Mesodermal cell (in vitro differentiated cells): ENCODE results near the gene EFHD2.

Experiments
- H3K27ac ChIP-seq: 2 replicates; pipeline ENCODE4 v1.7.0; 2013; ENCODE audit warnings: mild to moderate bottlenecking, low read depth, low read length, moderate library complexity; ENCODE audit not compliant: severe bottlenecking
- H3K36me3 ChIP-seq: 2 replicates; pipeline ENCODE4 v1.7.1; 2013; ENCODE audit warnings: mild to moderate bottlenecking, low read length, moderate library complexity; ENCODE audit not compliant: control insufficient read depth, insufficient read depth
- H3K4me1 ChIP-seq: one replicate; pipeline ENCODE4 v1.7.1; 2013; ENCODE audit warnings: mild to moderate bottlenecking, low read length; ENCODE audit not compliant: insufficient read depth, control insufficient read depth, poor library complexity, severe bottlenecking
- H3K4me3 ChIP-seq: 2 replicates; pipeline ENCODE4 v1.7.0; 2013; ENCODE audit warnings: low read length, control low read depth, mild to moderate bottlenecking; ENCODE audit not compliant: insufficient read depth, poor library complexity, severe bottlenecking; ENCODE audit errors: extremely low read depth
- H3K9me3 ChIP-seq: 2 replicates; pipeline ENCODE4 v1.7.1; 2013; ENCODE audit warnings: mild to moderate bottlenecking, low read length, moderate library complexity; ENCODE audit not compliant: control insufficient read depth
- WGBS, 2 experiments: methylation state at CpG; one replicate each; pipeline ENCODE4 v1.1.5; 2013; ENCODE audit warnings: missing lambda C conversion rate in 2 of 2; ENCODE audit not compliant: insufficient coverage in 2 of 2; 5-methylcytosine and 5-hydroxymethylcytosine counted together

The EFHD2 gene

GRCh38 chr1:15390667-15391066 is 19.0 kb upstream of the EFHD2 start:
- Histone ChIP-seq H3K4me1 (peaks cover 2% of the 10 kb centered on the region), H3K9me3 (no peaks in the 10 kb centered on the region), H3K36me3 (no peaks in the 10 kb centered on the region), H3K27ac (no peak overlapping the region), H3K4me3 (no peak overlapping the region)
- WGBS, 2 experiments = 86 to 91% methylated on average over 8 of the region's 8 CpGs

GRCh38 chr1:15391366-15391765 is 18.3 kb upstream of the EFHD2 start:
- Histone ChIP-seq H3K36me3 (no peaks in the 10 kb centered on the region), H3K9me3 (no peaks in the 10 kb centered on the region), H3K4me3 (no peak overlapping the region), H3K4me1 (no peaks in the 10 kb centered on the region), H3K27ac (no peak overlapping the region)
- 97 to 100% methylated on average over 3 to 4 of the region's 4 CpGs for WGBS, 2 experiments

- Histone ChIP-seq H3K27ac (no peak overlapping the region), H3K9me3 (no peaks in the 10 kb centered on the region), H3K4me1 (no peaks in the 10 kb centered on the region), H3K4me3 (no peak overlapping the region), H3K36me3 (no peaks in the 10 kb centered on the region)
- 58 to 68% methylated on average over 7 to 8 of the region's 9 CpGs for WGBS, 2 experiments
These were observed 16.0 kb upstream of the EFHD2 start for GRCh38 chr1:15393475-15394257.

- no peaks in the 10 kb centered on the region for H3K36me3 ChIP-seq
- H3K27ac ChIP-seq = no peak overlapping the region
- H3K4me3 ChIP-seq = no peak overlapping the region
- 29% methylated on average over 1 of the region's 3 CpGs; no CpG with 5 or more reads in 1 of the 2 experiments for WGBS, 2 experiments
- no peaks in the 10 kb centered on the region for H3K4me1 ChIP-seq
- peaks cover 2% of the 10 kb centered on the region for H3K9me3 ChIP-seq
These were observed 15.4 kb upstream of the EFHD2 start for GRCh38 chr1:15394258-15394690.

GRCh38 chr1:15397236-15397635 is 12.5 kb upstream of the EFHD2 start:
- peaks cover 10% of the 10 kb centered on the region for H3K9me3 ChIP-seq
- H3K4me3 ChIP-seq = no peak overlapping the region

GRCh38 chr1:15399710-15400109 is 10.0 kb upstream of the EFHD2 start:
- H3K27ac ChIP-seq = no peak overlapping the region
- H3K9me3 ChIP-seq = peaks cover 10% of the 10 kb centered on the region
- 92 to 95% methylated on average over 2 of the region's 2 CpGs for whole genome bisulfite sequencing, 2 experiments
- no peak overlapping the region for H3K4me3 ChIP-seq
- no peaks in the 10 kb centered on the region for H3K4me1 ChIP-seq
- H3K36me3 ChIP-seq = no peaks in the 10 kb centered on the region

More at GRCh38 chr1:15397236-15397635, 12.5 kb upstream of the EFHD2 start:
- H3K4me1 ChIP-seq = no peaks in the 10 kb centered on the region
- no peaks in the 10 kb centered on the region for H3K36me3 ChIP-seq
- no peak overlapping the region for H3K27ac ChIP-seq
- WGBS, 2 experiments = 100% methylated on average over 1 of the region's 2 CpGs

GRCh38 chr1:15400627-15401026 is 9.1 kb upstream of the EFHD2 start:
- Histone ChIP-seq H3K27ac (no peak overlapping the region), H3K36me3 (no peaks in the 10 kb centered on the region), H3K9me3 (peaks cover 10% of the 10 kb centered on the region), H3K4me3 (no peak overlapping the region), H3K4me1 (no peaks in the 10 kb centered on the region)
- 88 to 100% methylated on average over 1 to 3 of the region's 3 CpGs for WGBS, 2 experiments

GRCh38 chr1:15401391-15402055 is 8.2 kb upstream of the EFHD2 start:
- Histone ChIP-seq H3K4me1 (no peaks in the 10 kb centered on the region), H3K4me3 (no peak overlapping the region), H3K36me3 (no peaks in the 10 kb centered on the region), H3K9me3 (peaks cover 10% of the 10 kb centered on the region), H3K27ac (no peak overlapping the region)
- WGBS, 2 experiments = 91 to 92% methylated on average over 7 of the region's 7 CpGs

- Histone ChIP-seq H3K36me3 (no peaks in the 10 kb centered on the region), H3K9me3 (peaks cover 10% of the 10 kb centered on the region), H3K4me1 (peaks cover 7% of the 10 kb centered on the region), H3K27ac (no peak overlapping the region), H3K4me3 (no peak overlapping the region)
- WGBS, 2 experiments = 98 to 100% methylated on average over 1 to 4 of the region's 5 CpGs
These were observed 6.8 kb upstream of the EFHD2 start for GRCh38 chr1:15402809-15403450.

GRCh38 chr1:15403962-15404580 is 5.6 kb upstream of the EFHD2 start:
- 94 to 95% methylated on average over 7 of the region's 9 CpGs for WGBS, 2 experiments
- no peaks in the 10 kb centered on the region for H3K36me3 ChIP-seq
- no peak overlapping the region for H3K27ac ChIP-seq
- H3K4me1 ChIP-seq = peaks cover 7% of the 10 kb centered on the region
- peaks cover 10% of the 10 kb centered on the region for H3K9me3 ChIP-seq
- no peak overlapping the region for H3K4me3 ChIP-seq
